NCI-H345 (cell line): ENCODE results near the gene GMPR.

Source experiments
- DNase-seq: peaks from one replicate; lab custom pipeline; 2025; lab: John Stamatoyannopoulos, UW

Gene GMPR

GRCh38 chr6:16302721-16303552 lies 64.5 kb downstream of the GMPR start:
- DNase-seq, result no peak

- no peak for DNase-seq
These were observed 66.9 kb downstream of the GMPR start for GRCh38 chr6:16305246-16305725.

- DNase-seq, result no peak
These were observed 67.4 kb downstream of the GMPR start for GRCh38 chr6:16305788-16306187.

- no peak for DNase-seq
These were observed 67.9 kb downstream of the GMPR start for GRCh38 chr6:16306334-16306733.

- DNase-seq, result no peak
These were observed 73.4 kb downstream of the GMPR start for GRCh38 chr6:16311763-16312162.

GRCh38 chr6:16313732-16314131 lies 75.3 kb downstream of the GMPR start:
- DNase-seq, result no peak

- DNase-seq, result no peak
These were observed 75.9 kb downstream of the GMPR start for GRCh38 chr6:16314296-16314695.

- DNase-seq, result no peak
These were observed 78.4 kb downstream of the GMPR start for GRCh38 chr6:16316741-16317251.

GRCh38 chr6:16318538-16318937 lies 80.2 kb downstream of the GMPR start:
- DNase-seq, result no peak

- no peak for DNase-seq
These were observed 80.8 kb downstream of the GMPR start for GRCh38 chr6:16318953-16319720.

GRCh38 chr6:16319813-16320532 lies 81.6 kb downstream of the GMPR start:
- DNase-seq, result no peak

GRCh38 chr6:16320533-16321340 lies 82.3 kb downstream of the GMPR start:
- DNase-seq, result no peak

GRCh38 chr6:16321341-16321710 lies 82.9 kb downstream of the GMPR start:
- no peak for DNase-seq

- no peak for DNase-seq
These were observed 83.4 kb downstream of the GMPR start for GRCh38 chr6:16321826-16322225.

- no peak for DNase-seq
These were observed 84.4 kb downstream of the GMPR start for GRCh38 chr6:16322666-16323312.

GRCh38 chr6:16324184-16324583 lies 85.8 kb downstream of the GMPR start:
- DNase-seq, result no peak

GRCh38 chr6:16324606-16325225 lies 86.3 kb downstream of the GMPR start:
- no peak for DNase-seq

- no peak for DNase-seq
These were observed 88.1 kb downstream of the GMPR start for GRCh38 chr6:16326531-16326930.

- no peak for DNase-seq
These were observed 88.8 kb downstream of the GMPR start for GRCh38 chr6:16326971-16327776.
